ENCODE measurements around the gene ELN. TPM values are rescaled to one million over a fixed set of nuclear protein-coding genes. Genes with fewer than 3 reads are reported as not detected.

The ELN gene
- polyA plus RNA-seq, 4 donors, result 1.3 to 87.5 (median 13.2) TPM

GRCh38 chr7:74087791-74088453, 59.9 kb downstream of the ELN start:
- H3K4me3 ChIP-seq (ENCODE audit: low read depth in 1 of 3, low read length in 3 of 3), result no peak overlapping the region
- peaks cover 0 to 29% (median 3%) of the 10 kb centered on the region in 3 donors for H3K36me3 ChIP-seq (ENCODE audit: control insufficient read depth in 3 of 3, insufficient read depth in 2 of 3, low read depth in 1 of 3, low read length in 3 of 3)
- H3K27ac ChIP-seq (ENCODE audit: low read depth in 1 of 3, low read length in 2 of 3), result no peak overlapping the region
- no peak for FAIRE-seq
- H3K4me1 ChIP-seq (ENCODE audit: control insufficient read depth in 3 of 3, insufficient read depth in 2 of 3, low read depth in 1 of 3, low read length in 2 of 3), result peaks cover 0 to 12% (median 0%) of the 10 kb centered on the region in 3 donors
- DNase-seq, result no peak
- no peaks in the 10 kb centered on the region for H3K27me3 ChIP-seq (ENCODE audit: control insufficient read depth in 3 of 3, insufficient read depth in 3 of 3, low read length in 3 of 3)
- WGBS, 3 donors, result 93 to 97% (median 95%) methylated on average over 10 of the region's 10 CpGs
- no peaks in the 10 kb centered on the region for H3K9me3 ChIP-seq (ENCODE audit: control insufficient read depth in 2 of 2, insufficient read depth in 1 of 2, low read depth in 1 of 2, low read length in 1 of 2)

- WGBS, 3 donors, result 63 to 85% (median 71%) methylated on average over 10 to 13 of the region's 13 CpGs
- H3K9me3 ChIP-seq (ENCODE audit: control insufficient read depth in 2 of 2, insufficient read depth in 1 of 2, low read depth in 1 of 2, low read length in 1 of 2), result no peaks in the 10 kb centered on the region
- peak overlapping the region in 2 of 3 donors; percentile 56 to 85 for H3K27ac ChIP-seq (ENCODE audit: low read depth in 1 of 3, low read length in 2 of 3)
- no peaks in the 10 kb centered on the region for H3K27me3 ChIP-seq (ENCODE audit: control insufficient read depth in 3 of 3, insufficient read depth in 3 of 3, low read length in 3 of 3)
- H3K4me1 ChIP-seq (ENCODE audit: control insufficient read depth in 3 of 3, insufficient read depth in 2 of 3, low read depth in 1 of 3, low read length in 2 of 3), result peaks cover 0 to 9% (median 0%) of the 10 kb centered on the region in 3 donors
- FAIRE-seq, result no peak
- DNase-seq, result no peak
- H3K36me3 ChIP-seq (ENCODE audit: control insufficient read depth in 3 of 3, insufficient read depth in 2 of 3, low read depth in 1 of 3, low read length in 3 of 3), result peaks cover 0 to 31% (median 3%) of the 10 kb centered on the region in 3 donors
- H3K4me3 ChIP-seq (ENCODE audit: low read depth in 1 of 3, low read length in 3 of 3), result no peak overlapping the region
Measured at GRCh38 chr7:74092321-74092963, 64.5 kb downstream of the ELN start.

GRCh38 chr7:74092964-74093471, 65.0 kb downstream of the ELN start:
- Histone ChIP-seq H3K36me3 (ENCODE audit: control insufficient read depth in 3 of 3, insufficient read depth in 2 of 3, low read depth in 1 of 3, low read length in 3 of 3) (peaks cover 3 to 34% (median 3%) of the 10 kb centered on the region in 3 donors), H3K27me3 (ENCODE audit: control insufficient read depth in 3 of 3, insufficient read depth in 3 of 3, low read length in 3 of 3) (no peaks in the 10 kb centered on the region), H3K27ac (ENCODE audit: low read depth in 1 of 3, low read length in 2 of 3) (peak overlapping the region in 2 of 3 donors; percentile 56 to 85), H3K4me3 (ENCODE audit: low read depth in 1 of 3, low read length in 3 of 3) (peak overlapping the region in 1 of 3 donors; percentile 16), H3K4me1 (ENCODE audit: control insufficient read depth in 3 of 3, insufficient read depth in 2 of 3, low read depth in 1 of 3, low read length in 2 of 3) (peaks cover 0 to 9% (median 0%) of the 10 kb centered on the region in 3 donors), H3K9me3 (ENCODE audit: control insufficient read depth in 2 of 2, insufficient read depth in 1 of 2, low read depth in 1 of 2, low read length in 1 of 2) (peaks cover 0 to 6% of the 10 kb centered on the region in 2 donors)
- WGBS, 3 donors, result 50 to 82% (median 67%) methylated on average over 11 to 12 of the region's 12 CpGs
- DNase-seq (no peak), FAIRE-seq (no peak)

GRCh38 chr7:74093671-74094223, 65.8 kb downstream of the ELN start:
- 44 to 68% (median 52%) methylated on average over 15 of the region's 15 CpGs for WGBS, 3 donors
- DNase-seq, result no peak
- peaks cover 0 to 6% of the 10 kb centered on the region in 2 donors for H3K9me3 ChIP-seq (ENCODE audit: control insufficient read depth in 2 of 2, insufficient read depth in 1 of 2, low read depth in 1 of 2, low read length in 1 of 2)
- H3K27ac ChIP-seq (ENCODE audit: low read depth in 1 of 3, low read length in 2 of 3), result peak overlapping the region; percentile 48 to 85 (median 66)
- FAIRE-seq, result no peak
- peaks cover 0 to 30% (median 3%) of the 10 kb centered on the region in 3 donors for H3K36me3 ChIP-seq (ENCODE audit: control insufficient read depth in 3 of 3, insufficient read depth in 2 of 3, low read depth in 1 of 3, low read length in 3 of 3)
- peaks cover 0 to 9% (median 0%) of the 10 kb centered on the region in 3 donors for H3K4me1 ChIP-seq (ENCODE audit: control insufficient read depth in 3 of 3, insufficient read depth in 2 of 3, low read depth in 1 of 3, low read length in 2 of 3)
- no peaks in the 10 kb centered on the region for H3K27me3 ChIP-seq (ENCODE audit: control insufficient read depth in 3 of 3, insufficient read depth in 3 of 3, low read length in 3 of 3)
- H3K4me3 ChIP-seq (ENCODE audit: low read depth in 1 of 3, low read length in 3 of 3), result peak overlapping the region in 2 of 3 donors; percentile 33 to 43

- FAIRE-seq, result no peak
- H3K4me1 ChIP-seq (ENCODE audit: control insufficient read depth in 3 of 3, insufficient read depth in 2 of 3, low read depth in 1 of 3, low read length in 2 of 3), result peaks cover 0 to 9% (median 0%) of the 10 kb centered on the region in 3 donors
- DNase-seq, result peak; percentile 43 to 51
- peak overlapping the region; percentile 48 to 85 (median 66) for H3K27ac ChIP-seq (ENCODE audit: low read depth in 1 of 3, low read length in 2 of 3)
- 22 to 63% (median 44%) methylated on average over 31 to 32 of the region's 32 CpGs for WGBS, 3 donors
- peaks cover 0 to 6% of the 10 kb centered on the region in 2 donors for H3K9me3 ChIP-seq (ENCODE audit: control insufficient read depth in 2 of 2, insufficient read depth in 1 of 2, low read depth in 1 of 2, low read length in 1 of 2)
- peak overlapping the region; percentile 14 to 43 (median 33) for H3K4me3 ChIP-seq (ENCODE audit: low read depth in 1 of 3, low read length in 3 of 3)
- no peaks in the 10 kb centered on the region for H3K27me3 ChIP-seq (ENCODE audit: control insufficient read depth in 3 of 3, insufficient read depth in 3 of 3, low read length in 3 of 3)
- peaks cover 0 to 32% (median 3%) of the 10 kb centered on the region in 3 donors for H3K36me3 ChIP-seq (ENCODE audit: control insufficient read depth in 3 of 3, insufficient read depth in 2 of 3, low read depth in 1 of 3, low read length in 3 of 3)
Measured at GRCh38 chr7:74094224-74095101, 66.5 kb downstream of the ELN start.

GRCh38 chr7:74095135-74095534, 67.2 kb downstream of the ELN start:
- peaks cover 0 to 9% (median 0%) of the 10 kb centered on the region in 3 donors for H3K4me1 ChIP-seq (ENCODE audit: control insufficient read depth in 3 of 3, insufficient read depth in 2 of 3, low read depth in 1 of 3, low read length in 2 of 3)
- FAIRE-seq (no peak), DNase-seq (no peak)
- H3K27ac ChIP-seq (ENCODE audit: low read depth in 1 of 3, low read length in 2 of 3), result peak overlapping the region in 2 of 3 donors; percentile 66 to 85
- WGBS, 3 donors, result 95 to 96% (median 96%) methylated on average over 6 of the region's 6 CpGs
- no peaks in the 10 kb centered on the region for H3K27me3 ChIP-seq (ENCODE audit: control insufficient read depth in 3 of 3, insufficient read depth in 3 of 3, low read length in 3 of 3)
- peak overlapping the region in 2 of 3 donors; percentile 33 to 43 for H3K4me3 ChIP-seq (ENCODE audit: low read depth in 1 of 3, low read length in 3 of 3)
- peaks cover 0 to 34% (median 3%) of the 10 kb centered on the region in 3 donors for H3K36me3 ChIP-seq (ENCODE audit: control insufficient read depth in 3 of 3, insufficient read depth in 2 of 3, low read depth in 1 of 3, low read length in 3 of 3)
- H3K9me3 ChIP-seq (ENCODE audit: control insufficient read depth in 2 of 2, insufficient read depth in 1 of 2, low read depth in 1 of 2, low read length in 1 of 2), result peaks cover 0 to 6% of the 10 kb centered on the region in 2 donors

- no peak overlapping the region for H3K4me3 ChIP-seq (ENCODE audit: low read depth in 1 of 3, low read length in 3 of 3)
- no peak for DNase-seq
- H3K4me1 ChIP-seq (ENCODE audit: control insufficient read depth in 3 of 3, insufficient read depth in 2 of 3, low read depth in 1 of 3, low read length in 2 of 3), result peaks cover 0 to 7% (median 0%) of the 10 kb centered on the region in 3 donors
- WGBS, 3 donors, result 74 to 91% (median 88%) methylated on average over 11 of the region's 11 CpGs
- H3K27me3 ChIP-seq (ENCODE audit: control insufficient read depth in 3 of 3, insufficient read depth in 3 of 3, low read length in 3 of 3), result no peaks in the 10 kb centered on the region
- H3K36me3 ChIP-seq (ENCODE audit: control insufficient read depth in 3 of 3, insufficient read depth in 2 of 3, low read depth in 1 of 3, low read length in 3 of 3), result peaks cover 3 to 30% (median 4%) of the 10 kb centered on the region in 3 donors
- FAIRE-seq, result no peak
- H3K9me3 ChIP-seq (ENCODE audit: control insufficient read depth in 2 of 2, insufficient read depth in 1 of 2, low read depth in 1 of 2, low read length in 1 of 2), result peaks cover 0 to 6% of the 10 kb centered on the region in 2 donors
- H3K27ac ChIP-seq (ENCODE audit: low read depth in 1 of 3, low read length in 2 of 3), result peak overlapping the region in 1 of 3 donors; percentile 37
Measured at GRCh38 chr7:74097937-74098614, 70.1 kb downstream of the ELN start.
